Umbilical cord (tissue), 2 donors: ENCODE measurements around the gene BCAT1. TPM values are rescaled to one million over a fixed set of nuclear protein-coding genes. Genes with fewer than 3 reads are reported as not detected.

ENCODE experiments used
- DNase-seq: peaks from one replicate; pipeline ENCODE4 v3.0.0-alpha.2; 2015; ENCODE audit warnings: low spot score
- total RNA-seq: library from RNA; depleted of rRNA; stranded (reverse); fragments of >200 nt; gene quantifications from one replicate; pipeline ENCODE4 v1.2.3, GENCODE V29; 2014; ENCODE audit warnings: low replicate concordance; ENCODE audit not compliant: insufficient read depth

Gene BCAT1
- total RNA-seq, 1 donor from 2014 or later: 122 TPM

DNA sequence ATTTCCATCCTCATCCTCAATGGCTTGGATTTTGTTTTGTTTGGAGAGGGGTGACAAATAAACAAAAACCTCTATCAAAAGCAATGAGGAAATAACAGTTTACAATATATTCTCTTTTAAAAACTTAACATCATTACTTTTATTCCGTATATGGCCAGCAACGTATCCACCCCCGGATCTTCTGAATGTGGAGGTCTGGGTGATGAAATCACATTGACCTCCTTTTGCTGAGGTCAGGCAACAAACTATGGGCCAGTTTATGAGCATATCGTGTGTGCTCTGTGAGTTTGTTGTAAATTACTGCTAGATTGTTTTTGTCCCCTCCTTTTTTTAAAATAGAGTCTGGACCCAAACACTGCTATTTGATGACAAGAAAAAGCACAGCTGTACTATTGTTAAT, 178.1 kb downstream of the BCAT1 start:
- peak; percentile 24 for DNase-seq

- DNase-seq: peak; percentile 21
These were observed 178.6 kb downstream of the BCAT1 start for GRCh38 chr12:24770334-24770733.

DNA sequence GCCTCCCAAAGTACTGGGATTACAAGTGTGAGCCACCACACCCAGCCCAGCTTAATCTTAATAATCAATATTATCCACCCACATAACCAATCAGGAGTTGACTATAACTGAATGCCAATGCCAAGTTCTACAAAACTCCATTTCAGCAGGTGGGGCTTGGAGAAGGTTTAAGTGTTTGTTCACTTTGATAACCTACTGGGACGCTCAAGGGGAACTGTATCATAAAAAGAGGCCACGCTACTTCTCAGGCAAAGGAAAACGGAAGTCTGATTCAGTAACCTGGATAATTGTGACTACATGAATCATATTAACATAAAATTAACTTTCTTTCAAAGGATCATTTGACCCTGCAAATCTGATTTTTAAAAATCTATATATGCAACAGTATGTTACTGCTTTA, 179.2 kb downstream of the BCAT1 start:
- DNase-seq: no peak

DNA sequence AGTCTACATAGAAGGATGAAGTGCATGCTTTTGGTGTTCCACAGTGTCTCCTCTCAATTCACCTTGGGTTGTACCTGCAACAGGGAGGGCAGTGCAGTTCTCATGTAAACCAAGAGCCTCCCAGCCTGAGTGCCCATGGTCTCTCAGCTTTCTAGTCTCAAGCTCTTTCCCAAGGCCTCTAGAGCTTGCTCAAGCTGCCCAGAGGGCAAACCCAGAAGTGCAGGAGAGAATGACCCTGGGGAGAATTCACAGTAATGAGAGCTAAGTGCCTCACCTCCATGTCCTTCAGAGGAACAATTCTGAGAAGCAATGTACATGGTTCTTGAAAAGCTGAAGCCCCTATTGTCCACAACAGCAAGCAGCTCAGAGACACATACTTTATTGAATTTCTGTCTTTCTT, 180.5 kb downstream of the BCAT1 start:
- no peak for DNase-seq

DNA sequence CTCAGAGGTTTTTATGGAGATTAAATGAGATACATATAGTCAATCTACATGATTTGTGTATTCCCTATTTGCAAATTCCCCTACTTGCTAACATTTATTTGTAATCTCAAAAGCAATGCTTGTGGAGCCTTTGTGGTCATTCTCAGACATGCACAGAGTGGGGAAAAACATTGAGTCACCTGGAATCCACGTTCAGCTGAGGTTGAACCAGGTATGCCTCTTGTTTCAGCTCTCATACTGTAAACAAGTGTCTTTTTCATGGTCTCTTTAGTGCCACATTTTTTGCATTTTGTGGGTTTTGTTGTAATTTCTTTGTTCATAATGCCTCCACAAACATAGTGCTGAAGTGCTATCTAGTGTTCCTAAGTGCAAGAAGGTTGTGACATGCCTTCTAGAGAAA, 181.9 kb downstream of the BCAT1 start:
- no peak for DNase-seq

- no peak for DNase-seq
These were observed 184.2 kb downstream of the BCAT1 start for GRCh38 chr12:24764712-24765111.

- no peak for DNase-seq
These were observed 188.1 kb downstream of the BCAT1 start for GRCh38 chr12:24760606-24761378.

DNA sequence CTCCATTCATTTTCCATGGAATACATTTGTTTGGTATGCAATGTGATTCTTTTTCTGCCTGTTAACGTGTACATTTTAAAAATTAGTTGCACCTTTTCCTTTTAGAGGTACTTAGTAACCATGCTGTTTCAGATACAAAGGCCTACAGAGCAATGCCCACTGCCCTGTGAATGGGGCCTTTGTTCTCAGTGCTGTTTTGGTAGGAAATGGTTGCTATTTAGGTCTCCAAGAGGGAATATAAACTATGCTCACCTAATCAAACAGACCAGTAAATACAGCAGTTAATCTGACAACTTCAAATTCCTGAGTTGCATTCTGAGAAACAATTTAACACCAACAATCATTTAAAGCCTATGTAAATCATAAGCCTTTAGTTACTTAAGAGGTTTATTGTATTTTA, 188.7 kb downstream of the BCAT1 start:
- DNase-seq: no peak

Other genes with a start within 250 kb of the BCAT1 start
- 0.24 TPM for gene DNAI7, start 246.1 kb upstream of the BCAT1 start, total RNA-seq
- 50.8 TPM for gene ETFRF1, start 246.1 kb upstream of the BCAT1 start, total RNA-seq